Heart right ventricle (tissue), 16 donors: ENCODE results near the gene NUAK1. TPM values are rescaled to one million over a fixed set of nuclear protein-coding genes. Genes with fewer than 3 reads are reported as not detected.

Source experiments
- ATAC-seq, 8 donors: fragments of 200-7000 bp; cut with Tn5 transposase; one replicate each; pipeline ENCODE4 v1.9.1; 2020; ENCODE audit warnings: mild to moderate bottlenecking in 8 of 8, moderate library complexity in 8 of 8, moderate number of reproducible peaks in 1 of 8
- DNase-seq, 2 donors: peaks; one replicate each; pipeline ENCODE4 v3.0.0-alpha.2; 2020
- H3K27ac ChIP-seq, 10 donors: fragments of 200-600 bp; sonication (generic) in 2 of 10; one replicate each; pipeline versions ENCODE4 v1.5.0 to v1.8.0; 2020 to 2022; ENCODE audit warnings: mild to moderate bottlenecking in 3 of 10
- H3K27me3 ChIP-seq, 7 donors: fragments of 200-600 bp; one replicate each; pipeline ENCODE4 v1.8.0; 2021 to 2022; ENCODE audit warnings: mild to moderate bottlenecking in 2 of 7
- H3K36me3 ChIP-seq, 9 donors: fragments of 200-600 bp; sonication (generic) in 1 of 9; one replicate each; pipeline versions ENCODE4 v1.5.0 to v1.8.0; 2020 to 2022; ENCODE audit warnings: mild to moderate bottlenecking in 2 of 9
- H3K4me1 ChIP-seq, 9 donors: fragments of 200-600 bp; sonication (generic) in 1 of 9; one replicate each; pipeline versions ENCODE4 v1.5.0 to v1.8.0; 2020 to 2022; ENCODE audit warnings: mild to moderate bottlenecking in 4 of 9
- H3K4me3 ChIP-seq, 10 donors: fragments of 200-600 bp; sonication (generic) in 2 of 10; one replicate each; pipeline versions ENCODE4 v1.5.0 to v1.8.0; 2020 to 2022; ENCODE audit warnings: mild to moderate bottlenecking in 7 of 10, moderate library complexity in 2 of 10
- H3K9me3 ChIP-seq, 11 donors: fragments of 200-600 bp in 10 of 11; sonication (generic) in 2 of 11; one replicate each; pipeline versions ENCODE4 v1.5.0 to v1.8.0; 2013 to 2022; ENCODE audit warnings: mild to moderate bottlenecking in 2 of 11, control low read depth in 1 of 11, moderate library complexity in 1 of 11
- WGBS, 2 donors: extraction: QIAGEN DNeasy Blood & Tissue Kit; methylation state at CpG; one replicate each; pipeline ENCODE4 v1.1.7; 2013; ENCODE audit warnings: inconsistent platforms in 1 of 2; 5-methylcytosine and 5-hydroxymethylcytosine counted together
- intact Hi-C, 10 donors: fragments of 100-400 bp; cut with DNase I; formaldehyde crosslinking; loops; one replicate each; pipeline versions ENCODE4 v1.11.1 to v1.14.2; 2022
- long read RNA-seq, 3 donors: library from polyadenylated mRNA; unstranded; transcript quantifications; one replicate each; pipeline ENCODE4 v2.0.0, GENCODE V29; 2020 to 2021
- polyA plus RNA-seq, 2 donors: library from polyadenylated mRNA; stranded (reverse); fragments of 200-250 nt; gene quantifications; one replicate each; pipeline ENCODE4 v1.2.3, GENCODE V29; 2013
- total RNA-seq, 10 donors: library from RNA; stranded (reverse); fragmentation: NEBNext Ultra II Directional in 3 of 10; extraction: Animal tissue kit (Norgen Biotek cat#: 25700) in 3 of 10; gene quantifications; one replicate each; pipeline versions ENCODE4 v1.2.1 to v1.2.4, GENCODE V29; 2021 to 2023
- TF ChIP-seq, protein P1 (sequence below), 9 donors: fragments of 200-600 bp; sonication (generic) in 2 of 9; IDR thresholded peaks; one replicate each; pipeline versions ENCODE4 v1.5.0 to v1.8.0; 2021 to 2022; ENCODE audit warnings: antibody characterized with exemption in 9 of 9, mild to moderate bottlenecking in 5 of 9, moderate library complexity in 1 of 9
- donor health status: Arrhythmogenic right ventricular cardiomyopathy.
- donor health status: ischemic (EF 13 %, LVEDD 7.1; RV severe dilation, severe dysfunction).
- donor health status: healthy with polysubstance abuse.
- donor health status: DM: no; HTN: yes; CAD: no.
- donor health status: DM: no; HTN: no; CAD: no.
- donor health status: ischemic (EF 25% LVEDD 6.9; RV normal size, moderate dysfunction).
- donor health status: ischemic (EF 25% LVEDD 5.7; RV mildly dilated, moderate dysfunction).
- donor health status: healthy.
- donor health status: DM: yes; HTN: yes; CAD: no.
- donor health status: Ischemic cardiomyopathy.
- donor health status: ischemic (EF 35%, LVEDD 5.7; RV mildly dilated, moderate dysfunction).
- donor health status: nonischemic (EF 11% LVEDD 7.7; RV severe dilation, severe dysfunction).
- donor health status: DM: yes; HTN: yes; CAD: no.
- donor health status: PGD.
- donor health status: ischemic (EF 29% LVEDD 5.4; RV normal size, mild dysfunction).
- donor health status: nonischemic (EF 23%, LVEDD 6.1; RV moderate dilation, normal function).

Gene NUAK1
- total RNA-seq = 10 to 100 TPM; 37.0 to 59.0 (median 47.6) TPM
- 10 to 100 TPM in 1 of 2 donors, 1 to 10 TPM in 1; 9.8 to 10.8 TPM for polyA plus RNA-seq
- long read RNA-seq, donor 1, full-length matches to known transcripts = 23 of 67 reads
- long read RNA-seq, donor 1, partial matches to known transcripts = 4 of 67 reads
- long read RNA-seq, donor 1, other reads (novel, unspliced or antisense) = 40 of 67 reads
- long read RNA-seq, donor 2, full-length matches to known transcripts = 29 of 98 reads
- long read RNA-seq, donor 2, partial matches to known transcripts = 3 of 98 reads
- long read RNA-seq, donor 2, other reads (novel, unspliced or antisense) = 66 of 98 reads
- long read RNA-seq, donor 3, full-length matches to known transcripts = 14 of 66 reads
- long read RNA-seq, donor 3, partial matches to known transcripts = 2 of 66 reads
- long read RNA-seq, donor 3, other reads (novel, unspliced or antisense) = 50 of 66 reads

DNA sequence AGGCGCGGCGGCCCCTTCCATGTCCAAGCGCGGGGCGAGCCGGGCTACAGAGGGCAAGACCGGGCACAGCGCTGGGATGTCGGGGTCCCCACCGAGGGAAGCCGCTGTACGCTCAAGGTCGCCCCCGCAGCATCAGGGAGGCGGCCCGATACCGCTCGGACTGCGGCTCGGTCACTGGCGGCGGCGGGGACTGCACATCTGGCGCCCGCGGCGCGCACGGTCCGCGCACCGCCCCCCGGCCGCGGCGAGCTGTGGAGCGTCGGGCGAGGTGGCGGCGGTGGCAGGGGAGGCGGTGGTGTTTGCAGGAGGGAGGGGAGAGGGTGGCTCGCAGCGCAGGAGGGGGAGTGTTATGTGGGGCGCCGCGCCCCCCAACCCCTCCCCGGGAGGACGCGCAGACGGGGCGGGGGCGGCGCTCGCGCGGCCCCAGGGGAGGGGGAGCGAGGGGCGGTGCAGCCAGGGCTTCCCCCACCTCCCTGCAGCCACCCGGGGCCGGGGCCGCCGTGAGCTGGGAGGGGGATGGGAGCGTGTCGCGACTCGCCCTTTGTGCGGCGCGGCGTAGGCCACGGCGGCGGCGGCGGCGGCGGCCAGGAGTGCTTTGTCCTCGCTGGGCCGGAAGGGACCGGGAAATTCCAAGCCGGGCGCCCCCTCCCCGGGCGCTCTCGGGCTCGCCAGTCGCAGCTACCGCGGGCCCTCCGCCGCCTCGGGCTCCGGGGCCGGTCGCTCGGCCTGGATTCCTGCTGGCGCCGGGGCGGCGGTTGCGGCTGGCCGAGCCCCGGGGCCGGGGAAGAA, at the start of gene NUAK1:
Gene NUAK1 (minus strand): TSS at position 322 of the 789 bp plus-strand sequence. CDS start 301 bp downstream, at position 21.
- peaks cover 14 to 73% (median 54%) of the 10 kb centered on the region in 9 donors for H3K4me1 ChIP-seq
- H3K36me3 ChIP-seq = no peaks in the 10 kb centered on the region
- DNase-seq = peak; percentile 83 to 88
- peak within 1 kb of the TSS; percentile 64 to 97 (median 88) for H3K4me3 ChIP-seq
- peaks cover 0 to 54% (median 0%) of the 10 kb centered on the region in 7 donors for H3K27me3 ChIP-seq
- TF ChIP-seq, protein P1, sequence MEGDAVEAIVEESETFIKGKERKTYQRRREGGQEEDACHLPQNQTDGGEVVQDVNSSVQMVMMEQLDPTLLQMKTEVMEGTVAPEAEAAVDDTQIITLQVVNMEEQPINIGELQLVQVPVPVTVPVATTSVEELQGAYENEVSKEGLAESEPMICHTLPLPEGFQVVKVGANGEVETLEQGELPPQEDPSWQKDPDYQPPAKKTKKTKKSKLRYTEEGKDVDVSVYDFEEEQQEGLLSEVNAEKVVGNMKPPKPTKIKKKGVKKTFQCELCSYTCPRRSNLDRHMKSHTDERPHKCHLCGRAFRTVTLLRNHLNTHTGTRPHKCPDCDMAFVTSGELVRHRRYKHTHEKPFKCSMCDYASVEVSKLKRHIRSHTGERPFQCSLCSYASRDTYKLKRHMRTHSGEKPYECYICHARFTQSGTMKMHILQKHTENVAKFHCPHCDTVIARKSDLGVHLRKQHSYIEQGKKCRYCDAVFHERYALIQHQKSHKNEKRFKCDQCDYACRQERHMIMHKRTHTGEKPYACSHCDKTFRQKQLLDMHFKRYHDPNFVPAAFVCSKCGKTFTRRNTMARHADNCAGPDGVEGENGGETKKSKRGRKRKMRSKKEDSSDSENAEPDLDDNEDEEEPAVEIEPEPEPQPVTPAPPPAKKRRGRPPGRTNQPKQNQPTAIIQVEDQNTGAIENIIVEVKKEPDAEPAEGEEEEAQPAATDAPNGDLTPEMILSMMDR (IDR thresholded peaks at IDR 0.05) = peak in 3 of 9 donors; percentile 13 to 22 (median 21)
- 0 to 1% methylated on average over 92 to 100 of the region's 106 CpGs for WGBS, 2 donors
- intact Hi-C loops = loop anchor here (5.0 to 10.0 kb wide), 16 partner anchors 37 to 717 kb away; no protein-coding TSS in a partner anchor
- H3K27ac ChIP-seq = peak within 1 kb of the TSS; percentile 93 to 100 (median 98)
- ATAC-seq = peak; percentile 63 to 89 (median 76)
- no peaks in the 10 kb centered on the region for H3K9me3 ChIP-seq

DNA sequence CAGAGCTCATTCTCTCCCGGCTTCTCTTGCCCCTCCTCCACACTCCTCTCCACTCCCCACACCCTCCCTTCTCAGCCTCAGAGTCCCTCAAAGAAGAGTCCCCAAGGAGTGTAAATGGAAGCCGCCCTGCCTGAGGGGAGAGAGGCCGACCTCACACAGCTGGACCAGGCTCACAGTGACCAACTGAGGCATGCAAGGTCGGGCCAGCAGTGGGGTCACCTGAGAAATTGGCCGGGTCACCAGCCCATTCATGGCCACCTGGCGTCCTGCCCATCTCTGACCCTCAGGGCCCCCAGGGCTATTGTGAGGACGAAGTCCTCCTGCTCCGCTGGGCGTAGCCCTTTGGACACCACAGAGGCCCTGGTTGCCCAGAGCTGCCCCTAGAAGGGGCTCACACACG, 49.5 kb upstream of the NUAK1 start:
- TF ChIP-seq, protein P1 (IDR thresholded peaks at IDR 0.05) = no peak
- Histone ChIP-seq H3K9me3 (no peaks in the 10 kb centered on the region), H3K4me3 (no peak overlapping the region), H3K36me3 (no peaks in the 10 kb centered on the region), H3K27ac (no peak overlapping the region), H3K27me3 (peaks cover 0 to 16% (median 0%) of the 10 kb centered on the region in 7 donors), H3K4me1 (peaks cover 0 to 5% (median 0%) of the 10 kb centered on the region in 9 donors)
- DNase-seq (peak in 1 of 2 donors; percentile 17), ATAC-seq (peak in 3 of 8 donors; percentile 37 to 49 (median 39))
- intact Hi-C loops = no loop called here
- 59 to 62% methylated on average over 10 of the region's 10 CpGs for WGBS, 2 donors

DNA sequence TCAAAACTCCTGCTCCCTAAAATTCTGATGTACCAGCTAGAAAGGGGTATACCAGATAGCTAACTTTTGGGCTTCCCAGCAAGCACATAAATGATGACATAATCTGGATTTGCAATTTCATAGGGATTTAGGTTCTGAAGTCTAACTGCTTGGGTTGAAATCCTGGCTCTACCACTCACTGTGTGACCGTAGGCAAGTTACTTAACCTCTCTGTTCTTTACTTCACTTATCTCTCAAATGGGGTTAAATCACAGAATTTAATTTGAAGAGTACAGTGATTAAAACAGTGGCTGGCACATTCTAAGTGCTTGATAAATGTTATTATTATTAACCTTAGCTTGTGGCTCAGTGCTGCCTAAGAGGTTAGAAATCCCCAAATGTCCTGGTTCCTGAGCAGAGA, 49.1 kb upstream of the NUAK1 start:
- Histone ChIP-seq H3K36me3 (no peaks in the 10 kb centered on the region), H3K4me3 (no peak overlapping the region), H3K27me3 (peaks cover 0 to 16% (median 0%) of the 10 kb centered on the region in 7 donors), H3K9me3 (no peaks in the 10 kb centered on the region), H3K4me1 (peaks cover 0 to under 1% (median 0%) of the 10 kb centered on the region in 9 donors), H3K27ac (no peak overlapping the region)
- ATAC-seq (no peak), DNase-seq (no peak)
- TF ChIP-seq, protein P1 (IDR thresholded peaks at IDR 0.05) = no peak
- intact Hi-C loops = no loop called here
- WGBS, 2 donors = 94 to 97% methylated on average over 1 of the region's 1 CpG

DNA sequence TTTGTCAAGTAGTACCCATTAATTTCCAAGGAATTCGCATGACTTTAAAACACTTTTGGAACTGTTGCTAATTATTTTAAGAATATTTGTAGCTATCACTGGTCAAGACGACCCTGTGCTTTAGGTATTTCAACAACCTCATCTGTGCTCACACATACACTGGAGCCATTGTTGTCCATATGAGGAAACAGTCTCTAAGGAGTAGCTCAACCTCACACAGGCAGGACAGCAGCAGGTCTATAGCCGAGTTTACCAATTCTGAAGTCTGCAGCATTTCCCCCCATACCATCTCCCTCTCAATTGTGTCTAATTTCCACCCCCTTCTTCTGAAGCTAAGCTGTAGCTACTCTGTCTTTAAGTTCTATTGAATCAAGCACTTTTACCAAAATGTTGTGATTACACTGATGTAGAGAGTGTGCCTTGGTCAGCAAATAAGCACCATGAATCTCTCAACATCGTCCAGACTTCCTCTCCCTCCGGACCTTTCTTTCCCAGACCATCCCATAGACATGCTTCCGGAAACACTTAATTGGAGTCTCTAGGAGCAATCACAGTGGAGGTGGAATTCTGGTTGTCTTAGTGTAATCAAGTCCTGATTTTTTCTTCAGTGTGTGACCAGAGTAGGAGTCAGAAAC, 48.5 kb upstream of the NUAK1 start:
- no peak for DNase-seq
- ATAC-seq = peak in 2 of 8 donors; percentile 25 to 42
- H3K27ac ChIP-seq = no peak overlapping the region
- H3K27me3 ChIP-seq = peaks cover 0 to 16% (median 0%) of the 10 kb centered on the region in 7 donors
- H3K9me3 ChIP-seq = no peaks in the 10 kb centered on the region
- H3K4me3 ChIP-seq = no peak overlapping the region
- H3K36me3 ChIP-seq = no peaks in the 10 kb centered on the region
- H3K4me1 ChIP-seq = no peaks in the 10 kb centered on the region
- 50 to 58% methylated on average over 6 of the region's 6 CpGs for WGBS, 2 donors
- TF ChIP-seq, protein P1 (IDR thresholded peaks at IDR 0.05) = no peak
- intact Hi-C loops = no loop called here
